ENCODE data around the gene RPL9. TPM values are rescaled to one million over a fixed set of nuclear protein-coding genes. Genes with fewer than 3 reads are reported as not detected.

Gene RPL9
- polyA plus RNA-seq, 1 donor (not counting 4 experiments of a cell fraction or from before 2014, with no cell fraction given), result 1,522 TPM

DNA sequence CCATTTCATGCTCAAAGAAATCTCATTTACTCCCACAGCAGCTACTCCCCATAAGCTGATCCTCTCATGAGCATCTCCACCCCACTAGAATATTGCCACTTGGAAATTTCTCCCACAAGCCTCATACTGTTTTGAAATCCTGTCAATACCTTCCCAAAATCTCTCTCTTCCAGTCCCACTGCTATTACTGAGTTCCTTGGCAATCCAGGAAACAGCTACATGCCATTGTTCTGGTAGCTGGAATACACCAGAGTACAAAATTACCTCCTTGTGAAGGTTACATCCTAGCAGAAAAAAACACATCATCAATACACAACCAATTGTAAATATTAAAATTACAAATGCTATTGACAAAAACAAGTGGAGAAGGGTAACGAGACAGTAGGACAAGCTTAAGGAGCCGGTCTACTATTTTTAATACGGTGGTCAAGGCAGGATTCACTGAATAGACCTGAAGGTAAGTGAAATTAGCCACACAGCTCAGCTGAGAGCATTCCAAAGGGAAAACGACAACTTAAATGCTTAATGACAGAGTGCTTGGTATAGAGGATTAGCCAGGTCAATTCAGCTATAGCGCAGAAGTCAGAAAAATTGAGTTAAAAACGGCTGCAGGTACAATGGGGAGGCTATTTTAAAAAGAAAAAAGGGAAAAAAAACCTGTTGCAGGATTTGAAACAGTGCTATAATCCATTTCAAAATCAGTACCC lies 6.4 kb downstream of the RPL9 start:
- Histone ChIP-seq H4K20me1 (ENCODE audit: control insufficient read depth, extremely low read depth, insufficient read depth, low read length) (peaks cover 35% of the 10 kb centered on the region), H3K9me1 (ENCODE audit: control insufficient read depth, extremely low read depth, insufficient read depth, low read length) (no peaks in the 10 kb centered on the region), H3K4me3 (ENCODE audit: control insufficient read depth in 2 of 3, extremely low read depth in 1 of 3, insufficient read depth in 2 of 3, low read depth in 1 of 3, low read length in 3 of 3) (no peak overlapping the region), H3K79me2 (ENCODE audit: control insufficient read depth, insufficient read depth, low read length) (peaks cover 24% of the 10 kb centered on the region), H3K36me3 (ENCODE audit: control insufficient read depth in 2 of 2, extremely low read depth in 1 of 2, insufficient read depth in 2 of 2, low read length in 2 of 2) (peaks cover 32 to 65% of the 10 kb centered on the region in 2 experiments), H3K4me1 (ENCODE audit: control insufficient read depth, extremely low read depth, insufficient read depth, low read length) (peaks cover 21% of the 10 kb centered on the region), H3K4me2 (ENCODE audit: control insufficient read depth, extremely low read depth, insufficient read depth, low read depth, low read length) (no peak overlapping the region), H3K27ac (ENCODE audit: control insufficient read depth, insufficient read depth, low read length) (no peak overlapping the region), H3K9me3 (ENCODE audit: control insufficient read depth, low read depth, low read length) (no peaks in the 10 kb centered on the region), H3K27me3 (ENCODE audit: control insufficient read depth, extremely low read depth, insufficient read depth, low read length) (no peaks in the 10 kb centered on the region), H3K9ac (ENCODE audit: control insufficient read depth, extremely low read depth, insufficient read depth, low read length) (no peak overlapping the region), H2AFZ (ENCODE audit: control insufficient read depth, low read length) (no peak overlapping the region)
- DNase-seq (ENCODE audit: low read depth, low spot score), result no peak
- dilution Hi-C loops (cut with MboI; ENCODE audit: extremely low pct_ligation_motif_present, low sequenced_read_pairs), result no loop called here
- no peak for FAIRE-seq
- no peak for TF ChIP-seq EZH2 (IDR thresholded peaks at IDR 0.05; ENCODE audit: low read length)
- TF ChIP-seq, protein P1, sequence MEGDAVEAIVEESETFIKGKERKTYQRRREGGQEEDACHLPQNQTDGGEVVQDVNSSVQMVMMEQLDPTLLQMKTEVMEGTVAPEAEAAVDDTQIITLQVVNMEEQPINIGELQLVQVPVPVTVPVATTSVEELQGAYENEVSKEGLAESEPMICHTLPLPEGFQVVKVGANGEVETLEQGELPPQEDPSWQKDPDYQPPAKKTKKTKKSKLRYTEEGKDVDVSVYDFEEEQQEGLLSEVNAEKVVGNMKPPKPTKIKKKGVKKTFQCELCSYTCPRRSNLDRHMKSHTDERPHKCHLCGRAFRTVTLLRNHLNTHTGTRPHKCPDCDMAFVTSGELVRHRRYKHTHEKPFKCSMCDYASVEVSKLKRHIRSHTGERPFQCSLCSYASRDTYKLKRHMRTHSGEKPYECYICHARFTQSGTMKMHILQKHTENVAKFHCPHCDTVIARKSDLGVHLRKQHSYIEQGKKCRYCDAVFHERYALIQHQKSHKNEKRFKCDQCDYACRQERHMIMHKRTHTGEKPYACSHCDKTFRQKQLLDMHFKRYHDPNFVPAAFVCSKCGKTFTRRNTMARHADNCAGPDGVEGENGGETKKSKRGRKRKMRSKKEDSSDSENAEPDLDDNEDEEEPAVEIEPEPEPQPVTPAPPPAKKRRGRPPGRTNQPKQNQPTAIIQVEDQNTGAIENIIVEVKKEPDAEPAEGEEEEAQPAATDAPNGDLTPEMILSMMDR (optimal IDR thresholded peaks at IDR 0.05 in 1 of 3, IDR thresholded peaks at IDR 0.05 in 1 of 3, conservative IDR thresholded peaks at IDR 0.05 in 1 of 3; ENCODE audit: extremely low read depth in 1 of 3, insufficient read depth in 2 of 3, low read length in 3 of 3), result no peak

DNA sequence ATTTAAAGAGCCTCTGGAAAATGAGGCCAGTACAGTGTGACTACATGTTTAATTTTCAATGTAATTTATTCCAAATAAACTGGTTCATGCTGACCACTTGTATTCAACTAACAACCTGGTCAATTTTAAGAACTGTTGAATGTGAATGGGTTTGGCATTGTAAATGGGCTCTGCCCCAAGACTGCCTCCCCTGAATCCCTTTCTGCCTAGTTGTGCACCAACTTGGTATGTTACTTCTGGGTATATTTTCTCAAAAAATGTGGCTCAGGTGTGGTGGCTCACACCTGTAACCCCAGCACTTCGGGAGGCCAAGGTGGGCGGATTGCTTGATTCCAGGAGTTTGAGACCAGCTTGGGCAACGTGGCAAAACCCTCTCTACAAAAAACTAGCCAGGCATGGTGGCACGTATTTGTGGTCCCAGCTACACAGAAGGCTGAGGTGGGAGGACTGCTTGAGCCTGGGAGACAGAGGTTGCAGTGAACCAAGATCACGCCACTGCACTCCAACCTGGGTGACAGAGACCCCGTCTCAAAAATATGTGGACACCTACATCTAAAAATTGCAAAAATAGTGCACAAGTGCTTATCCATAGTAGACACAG lies 7.2 kb downstream of the RPL9 start:
- Histone ChIP-seq H3K4me1 (ENCODE audit: control insufficient read depth, extremely low read depth, insufficient read depth, low read length) (peaks cover 16% of the 10 kb centered on the region), H3K9me3 (ENCODE audit: control insufficient read depth, low read depth, low read length) (no peaks in the 10 kb centered on the region), H3K27ac (ENCODE audit: control insufficient read depth, insufficient read depth, low read length) (no peak overlapping the region), H3K4me3 (ENCODE audit: control insufficient read depth in 2 of 3, extremely low read depth in 1 of 3, insufficient read depth in 2 of 3, low read depth in 1 of 3, low read length in 3 of 3) (no peak overlapping the region), H2AFZ (ENCODE audit: control insufficient read depth, low read length) (no peak overlapping the region), H3K4me2 (ENCODE audit: control insufficient read depth, extremely low read depth, insufficient read depth, low read depth, low read length) (no peak overlapping the region), H3K9me1 (ENCODE audit: control insufficient read depth, extremely low read depth, insufficient read depth, low read length) (no peaks in the 10 kb centered on the region), H4K20me1 (ENCODE audit: control insufficient read depth, extremely low read depth, insufficient read depth, low read length) (peaks cover 29% of the 10 kb centered on the region), H3K36me3 (ENCODE audit: control insufficient read depth in 2 of 2, extremely low read depth in 1 of 2, insufficient read depth in 2 of 2, low read length in 2 of 2) (peaks cover 28 to 57% of the 10 kb centered on the region in 2 experiments), H3K79me2 (ENCODE audit: control insufficient read depth, insufficient read depth, low read length) (peaks cover 17% of the 10 kb centered on the region), H3K9ac (ENCODE audit: control insufficient read depth, extremely low read depth, insufficient read depth, low read length) (no peak overlapping the region), H3K27me3 (ENCODE audit: control insufficient read depth, extremely low read depth, insufficient read depth, low read length) (no peaks in the 10 kb centered on the region)
- TF ChIP-seq, protein P1 (optimal IDR thresholded peaks at IDR 0.05 in 1 of 3, IDR thresholded peaks at IDR 0.05 in 1 of 3, conservative IDR thresholded peaks at IDR 0.05 in 1 of 3; ENCODE audit: extremely low read depth in 1 of 3, insufficient read depth in 2 of 3, low read length in 3 of 3), result no peak
- no peak for TF ChIP-seq EZH2 (IDR thresholded peaks at IDR 0.05; ENCODE audit: low read length)
- FAIRE-seq, result no peak
- dilution Hi-C loops (cut with MboI; ENCODE audit: extremely low pct_ligation_motif_present, low sequenced_read_pairs), result no loop called here
- no peak for DNase-seq (ENCODE audit: low read depth, low spot score)
